HG02642 (cell line): ENCODE measurements around the gene C1QTNF8.

Source experiments
- ATAC-seq: cut with Tn5 transposase; IDR thresholded peaks from one replicate; pipeline ENCODE4 v1.9.1; 2021; ENCODE audit warnings: mild to moderate bottlenecking; ENCODE audit not compliant: unreplicated experiment, poor library complexity

The C1QTNF8 gene

DNA sequence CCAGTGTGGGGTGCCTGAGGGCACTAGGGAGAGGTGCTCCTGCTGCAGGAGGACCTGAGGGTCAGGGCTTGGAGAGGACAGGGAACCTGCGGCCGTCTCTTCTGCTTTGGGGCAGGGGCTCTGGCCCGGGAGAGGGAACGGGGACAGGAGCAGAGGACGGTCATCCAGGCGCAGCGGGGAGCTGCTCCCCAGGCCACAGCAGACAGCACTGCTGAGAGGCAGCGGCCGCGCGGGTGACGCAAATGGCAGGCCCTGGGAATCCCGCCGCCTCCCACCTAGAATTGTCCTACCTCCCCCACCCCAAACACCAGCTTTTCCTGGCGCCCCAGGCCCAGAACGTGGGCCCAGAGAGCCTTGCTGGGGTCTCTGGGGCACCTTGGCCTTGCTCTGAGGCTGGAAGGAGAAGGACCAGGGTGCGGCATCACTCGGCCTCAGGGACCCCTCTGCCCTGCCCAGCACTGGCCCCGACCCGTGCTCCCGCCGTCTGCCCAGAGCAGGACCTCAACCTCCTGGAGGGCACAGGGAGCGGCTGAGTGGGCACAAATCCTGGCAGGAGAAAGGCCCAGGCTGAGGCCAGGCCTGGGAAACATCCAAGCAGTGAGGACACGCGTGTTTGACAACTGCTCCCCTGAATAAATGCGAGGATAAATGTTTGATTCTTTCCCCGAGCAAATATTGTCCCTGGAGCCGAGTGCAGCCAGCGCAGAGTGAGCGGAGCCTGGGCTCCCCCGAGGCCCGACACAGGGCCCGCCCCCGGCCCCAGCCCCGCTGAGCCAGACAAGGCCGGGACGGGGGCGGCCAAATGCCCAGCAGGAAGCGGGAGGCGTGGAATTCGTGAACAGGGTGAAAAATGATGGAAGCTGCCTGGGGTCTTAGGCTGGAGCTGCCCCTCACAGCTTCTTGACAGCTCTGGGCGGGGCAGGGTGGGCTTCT lies 15.0 kb downstream of the C1QTNF8 start:
- no peak for ATAC-seq

- no peak for ATAC-seq
These were observed 16.1 kb downstream of the C1QTNF8 start for GRCh38 chr16:1079786-1080525.

GRCh38 chr16:1079341-1079740 lies 16.7 kb downstream of the C1QTNF8 start:
- ATAC-seq, result no peak

- no peak for ATAC-seq
These were observed 17.4 kb downstream of the C1QTNF8 start for GRCh38 chr16:1078579-1079021.

GRCh38 chr16:1077877-1078578 lies 18.0 kb downstream of the C1QTNF8 start:
- ATAC-seq, result no peak

DNA sequence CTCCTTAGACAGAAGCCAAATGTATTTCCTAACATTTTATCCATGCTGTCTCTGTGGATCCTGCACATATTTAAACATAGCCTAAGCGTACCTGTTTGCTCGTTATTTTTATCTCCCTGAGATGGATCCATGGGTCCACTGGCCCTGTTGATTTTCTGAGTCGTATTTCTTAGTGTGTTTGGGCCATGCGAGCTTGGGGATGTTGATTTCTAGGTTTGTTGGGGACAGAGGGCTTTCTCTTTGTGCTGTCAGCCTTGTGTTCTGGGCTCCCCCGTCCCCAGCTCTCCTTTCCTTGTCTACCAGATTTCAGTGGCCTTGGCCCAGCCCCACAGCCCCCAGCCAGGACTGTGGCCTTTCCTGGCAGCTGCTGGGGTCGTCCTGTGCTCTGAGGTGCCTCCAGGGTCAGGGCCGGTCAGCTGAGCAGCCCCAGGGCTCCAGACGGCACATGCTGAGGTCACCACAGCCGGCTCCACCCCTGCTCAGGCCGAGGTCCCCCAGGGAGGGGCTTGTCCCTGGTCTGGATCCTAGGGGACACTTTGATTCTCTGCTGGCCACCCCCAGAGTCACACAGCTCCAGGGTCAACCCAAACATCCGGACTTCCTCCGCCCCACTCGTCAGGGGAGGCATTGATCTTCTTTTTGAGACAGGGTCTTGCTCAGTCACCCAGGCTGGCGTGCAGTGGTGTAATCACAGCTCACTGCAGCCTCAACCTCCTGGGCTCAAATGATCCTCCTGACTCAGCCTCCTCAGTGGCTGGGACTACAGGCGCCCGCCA lies 19.1 kb downstream of the C1QTNF8 start:
- ATAC-seq, result no peak

- no peak for ATAC-seq
These were observed 20.5 kb downstream of the C1QTNF8 start for GRCh38 chr16:1075546-1075945.

DNA sequence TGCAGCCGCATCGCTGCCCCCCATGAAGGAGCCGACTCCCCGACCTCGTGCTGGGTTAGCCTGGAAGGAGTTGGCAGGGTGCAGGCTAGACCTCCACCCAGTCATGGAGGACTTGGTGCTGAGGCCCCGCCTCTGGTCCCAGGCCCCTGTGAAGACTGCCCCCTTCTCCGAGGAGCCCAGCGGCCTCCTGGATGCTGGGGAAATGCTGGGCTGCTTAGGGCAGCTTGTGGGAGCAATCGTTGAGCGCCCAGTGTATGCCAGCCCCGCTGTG lies 21.7 kb downstream of the C1QTNF8 start:
- no peak for ATAC-seq

GRCh38 chr16:1073566-1074378 lies 22.3 kb downstream of the C1QTNF8 start:
- ATAC-seq, result no peak

GRCh38 chr16:1073262-1073558 lies 22.8 kb downstream of the C1QTNF8 start:
- ATAC-seq, result no peak

DNA sequence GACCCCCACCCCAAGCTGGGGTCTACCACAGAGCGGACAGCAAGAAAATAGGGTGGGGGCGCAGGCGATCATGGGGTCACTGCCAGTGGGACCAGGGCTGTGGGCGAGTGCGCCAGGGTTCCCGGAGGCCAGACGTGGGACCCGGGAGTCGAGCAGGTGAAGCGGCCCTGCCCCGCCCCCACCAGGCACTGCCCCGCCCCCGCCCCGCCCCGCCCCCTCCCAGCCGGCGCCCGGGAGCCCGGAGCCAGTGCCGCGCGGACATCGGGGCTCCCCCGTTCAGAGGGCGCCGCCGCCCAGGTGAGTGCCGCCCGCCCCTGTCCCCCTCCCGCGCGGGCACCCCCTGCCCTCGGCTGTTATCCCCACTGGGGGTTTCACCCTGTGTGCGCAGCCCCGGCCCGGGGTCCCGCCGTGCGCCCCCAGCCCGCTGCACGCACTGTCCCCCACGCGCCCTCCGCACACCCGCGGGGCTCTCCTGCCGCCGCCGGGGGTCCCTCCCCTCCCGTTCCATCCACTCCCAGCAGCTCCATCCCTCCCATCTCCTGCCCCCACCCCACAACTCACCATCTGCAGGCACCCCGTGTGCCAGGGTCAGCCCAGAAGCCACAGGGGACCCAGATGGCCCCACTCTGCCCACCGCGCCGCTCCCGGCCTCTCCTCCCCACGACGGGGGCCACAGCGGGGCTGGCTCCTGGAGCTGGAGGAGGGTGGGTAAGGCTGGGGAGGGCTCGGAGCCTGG lies 23.4 kb downstream of the C1QTNF8 start, which contains the start of gene SSTR5:
TSS of gene SSTR5 (plus strand) at position 222 of the 736 bp plus-strand sequence. CDS start 6,122 bp downstream, outside the sequence.
- no peak for ATAC-seq

GRCh38 chr16:1071561-1072225 lies 24.4 kb downstream of the C1QTNF8 start:
- no peak for ATAC-seq

DNA sequence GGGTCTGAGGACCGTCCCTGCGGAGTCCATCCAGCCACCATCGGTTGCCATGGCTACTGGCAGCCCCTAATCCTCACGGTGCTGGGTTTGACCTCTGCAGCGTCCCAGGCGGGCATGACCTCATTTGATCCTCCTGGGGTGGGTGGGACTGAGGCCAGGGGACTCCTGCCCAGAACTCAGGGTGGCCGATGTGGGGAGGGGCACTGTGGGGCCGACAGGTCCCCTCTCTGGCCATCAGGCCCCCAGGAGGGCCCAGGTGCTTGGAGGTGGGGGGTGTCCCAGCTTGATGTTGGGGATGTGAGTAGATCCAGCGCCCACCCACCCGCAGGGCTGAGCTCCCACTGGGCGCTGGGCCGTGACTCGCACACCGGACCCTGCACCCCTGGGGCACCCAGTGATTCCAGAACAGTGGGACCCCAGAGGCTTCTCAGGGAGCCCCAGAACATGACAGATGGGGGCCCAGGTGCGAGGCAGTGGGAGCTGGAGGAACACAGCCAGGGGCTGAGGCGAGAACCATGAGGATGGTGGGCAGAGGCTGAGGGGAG lies 25.1 kb downstream of the C1QTNF8 start:
- no peak for ATAC-seq

- ATAC-seq, result no peak
These were observed 25.8 kb downstream of the C1QTNF8 start for GRCh38 chr16:1070084-1070863.

DNA sequence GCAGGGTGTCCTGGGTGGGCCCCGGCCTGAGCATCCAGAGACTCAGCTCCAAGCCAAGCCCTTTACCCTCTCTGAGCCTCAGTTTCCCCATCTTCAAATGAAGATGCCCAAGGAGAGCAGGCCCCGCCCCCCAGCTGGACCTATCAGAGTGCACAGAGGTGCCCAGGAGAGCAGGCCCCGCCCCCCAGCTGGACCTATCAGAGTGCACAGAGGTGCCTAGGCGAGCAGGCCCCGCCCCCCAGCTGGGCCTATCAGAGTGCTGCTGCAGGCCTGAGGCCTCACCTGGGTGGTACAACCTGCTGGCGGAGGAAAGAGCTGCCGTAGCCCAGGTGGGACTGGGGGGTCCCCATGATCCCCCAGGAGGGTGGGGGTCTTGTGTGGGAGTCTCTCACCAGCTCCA lies 26.9 kb downstream of the C1QTNF8 start:
- no peak for ATAC-seq

DNA sequence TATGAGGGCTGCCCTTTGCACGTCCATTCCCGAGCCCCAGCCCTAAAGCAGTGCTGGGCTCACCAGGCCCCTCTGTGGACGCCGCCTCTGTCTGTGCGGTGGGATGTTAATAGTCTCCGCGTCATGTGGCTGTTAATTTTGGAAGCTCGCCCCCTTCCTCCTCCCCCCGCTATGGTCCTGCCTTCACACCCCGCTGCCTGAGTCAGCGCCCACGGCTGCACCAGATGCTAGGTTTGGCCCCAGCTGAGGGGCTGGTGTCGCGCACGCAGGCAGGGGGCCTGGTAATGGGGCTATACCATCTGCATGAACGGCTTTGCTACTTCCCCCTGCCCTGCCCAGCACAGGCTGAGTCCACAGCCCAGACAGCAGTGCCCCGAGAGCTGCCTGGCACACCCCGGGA lies 27.6 kb downstream of the C1QTNF8 start:
- no peak for ATAC-seq

GRCh38 chr16:1067629-1068028 lies 28.4 kb downstream of the C1QTNF8 start:
- ATAC-seq, result no peak
